GM21526 (cell line): ENCODE data around the gene PTPRN2.

Experiments used
- ATAC-seq: cut with Tn5 transposase; IDR thresholded peaks from one replicate; pipeline ENCODE4 v1.9.1; 2021; ENCODE audit warnings: moderate library complexity; ENCODE audit not compliant: unreplicated experiment, low FRiP score

PTPRN2 gene

DNA sequence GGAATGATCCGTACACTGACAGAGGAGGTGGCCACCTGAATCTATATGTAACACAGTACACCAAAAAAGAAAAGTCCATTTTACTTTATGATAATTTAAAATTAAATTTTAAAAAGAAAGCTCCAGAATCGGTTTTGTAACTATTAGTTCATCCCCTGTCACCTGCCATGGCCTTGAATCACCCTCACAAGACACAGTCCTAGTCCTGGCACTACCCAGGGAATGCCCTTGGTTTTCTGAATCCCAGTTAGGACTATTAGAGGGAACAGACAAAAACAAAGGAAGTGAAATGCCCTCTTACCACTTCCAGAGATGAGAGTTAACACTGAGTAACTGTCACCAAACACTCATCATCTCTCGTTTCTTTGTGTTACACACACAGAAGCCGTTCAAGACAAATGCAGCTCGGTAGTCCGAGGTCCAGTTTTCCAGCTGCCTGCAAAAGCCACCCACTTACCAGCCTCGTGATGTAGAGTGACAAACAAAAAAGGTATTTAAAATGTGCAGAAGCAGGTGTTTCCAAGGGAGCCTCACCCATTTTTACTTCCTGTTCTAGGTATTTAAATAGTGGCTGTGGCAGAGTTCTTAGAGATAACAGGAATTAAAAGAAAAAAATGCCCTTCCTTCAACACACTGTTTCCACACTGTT is 6.1 kb downstream of the PTPRN2 start:
- ATAC-seq = no peak

DNA sequence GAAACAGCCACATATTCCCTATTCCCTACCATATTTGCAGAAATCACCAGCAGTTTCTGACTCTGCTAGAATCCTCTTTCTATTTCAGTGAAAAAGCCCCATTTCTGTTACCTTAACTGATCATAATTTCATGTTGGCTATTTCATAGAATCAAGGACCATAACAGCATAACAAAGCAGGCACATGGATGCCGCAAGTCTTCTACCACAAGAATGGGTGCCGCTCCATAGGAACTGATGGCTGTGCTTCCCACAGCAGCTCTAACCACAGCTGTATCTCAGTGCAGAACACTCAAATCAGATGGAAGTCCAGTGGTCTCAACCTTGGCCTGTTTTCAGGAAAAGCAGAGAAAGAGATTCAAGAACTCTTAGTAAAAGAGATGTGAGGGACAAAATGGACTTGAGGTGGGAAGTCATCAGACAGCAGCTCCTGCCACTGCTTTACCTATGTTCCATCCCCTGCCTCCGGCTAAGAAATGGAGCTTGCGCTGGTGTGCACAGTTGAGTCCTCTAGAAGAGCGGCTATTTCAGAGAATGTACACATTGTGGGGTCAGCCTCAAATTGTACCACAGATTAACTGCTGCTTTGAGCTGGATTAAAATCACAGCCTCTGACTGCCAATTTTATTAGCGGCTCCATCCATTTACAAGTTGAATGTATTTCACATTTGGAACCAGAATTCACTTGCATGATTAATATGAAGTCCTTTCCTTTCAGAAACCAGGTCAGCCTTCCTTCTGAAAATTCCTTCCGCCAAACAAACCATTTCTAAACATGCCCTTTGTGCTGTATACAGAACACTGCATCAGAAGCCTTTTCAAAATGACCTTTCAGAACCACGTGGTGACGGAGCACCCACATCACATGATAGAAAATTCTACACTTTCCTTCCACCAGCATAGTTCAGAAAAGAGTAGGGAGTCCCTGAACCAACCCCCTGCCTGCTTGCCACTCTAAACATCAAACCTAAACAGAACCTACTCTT is 7.7 kb downstream of the PTPRN2 start:
- no peak for ATAC-seq

DNA sequence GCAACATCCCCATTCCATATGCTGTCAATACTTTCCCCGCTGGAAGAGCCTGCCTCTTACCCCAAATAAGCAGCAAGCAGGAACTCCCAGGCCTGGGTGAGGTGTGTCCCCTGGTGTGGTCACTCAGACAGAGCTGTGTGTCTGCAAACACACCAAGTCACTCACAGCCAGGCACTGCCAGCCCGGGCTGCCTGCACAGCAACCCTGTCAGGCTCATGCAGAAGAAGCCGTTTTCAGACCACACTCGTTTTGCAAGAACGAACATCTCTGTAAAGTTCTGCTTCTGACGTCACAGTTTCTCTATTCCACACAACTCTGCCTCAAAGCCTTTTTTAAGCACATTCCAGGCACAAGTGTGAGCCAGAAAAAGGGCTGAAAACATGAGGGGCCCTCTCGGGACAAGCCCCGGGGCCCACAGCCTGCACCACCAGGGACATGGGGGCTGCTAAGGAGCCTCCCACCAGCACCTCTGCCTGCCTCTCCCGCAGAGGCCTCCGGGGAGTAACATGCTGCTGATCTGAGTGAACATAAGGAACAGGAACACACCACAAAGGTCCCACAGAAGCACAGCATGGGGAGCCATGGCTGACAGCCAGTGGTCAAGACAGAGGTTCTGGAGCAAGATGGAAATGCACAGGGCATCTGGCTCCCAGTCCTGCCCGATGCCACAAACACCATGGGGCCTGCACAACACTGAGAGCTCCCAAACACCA is 11.4 kb downstream of the PTPRN2 start:
- ATAC-seq = no peak

DNA sequence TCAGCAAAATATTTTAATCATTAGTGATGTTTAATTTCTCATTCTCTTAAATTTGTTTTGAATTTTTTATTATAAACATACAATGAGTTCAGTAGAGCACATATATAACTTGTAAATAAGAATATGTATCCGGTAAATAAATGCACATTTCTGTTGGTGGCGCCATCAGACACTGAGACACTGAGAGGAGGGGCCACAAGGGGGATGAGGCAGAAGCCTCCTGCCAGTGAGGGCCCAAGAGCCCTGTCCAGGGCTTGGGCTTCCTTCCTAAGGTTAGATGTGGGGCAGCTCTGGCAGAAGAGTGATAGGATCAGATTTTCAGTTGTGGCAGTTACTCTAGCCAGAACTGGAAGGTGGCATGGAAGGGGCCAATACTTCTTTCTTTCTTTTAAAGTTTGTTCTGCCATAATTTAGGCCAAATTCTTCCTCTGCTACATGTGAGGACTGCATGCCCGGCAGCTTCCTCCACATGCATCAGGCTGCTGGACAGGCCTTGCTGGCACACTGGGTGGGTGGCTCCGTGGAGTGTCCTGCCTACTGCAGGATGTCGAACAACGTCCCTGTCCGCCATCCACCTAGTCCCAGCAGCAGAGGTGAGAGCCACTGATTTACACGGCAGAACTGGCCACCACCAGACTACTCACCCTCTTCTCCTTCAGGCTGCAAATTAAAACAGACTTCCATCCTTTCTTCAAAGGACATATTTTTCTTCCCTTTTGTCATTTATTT is 13.2 kb downstream of the PTPRN2 start:
- no peak for ATAC-seq

DNA sequence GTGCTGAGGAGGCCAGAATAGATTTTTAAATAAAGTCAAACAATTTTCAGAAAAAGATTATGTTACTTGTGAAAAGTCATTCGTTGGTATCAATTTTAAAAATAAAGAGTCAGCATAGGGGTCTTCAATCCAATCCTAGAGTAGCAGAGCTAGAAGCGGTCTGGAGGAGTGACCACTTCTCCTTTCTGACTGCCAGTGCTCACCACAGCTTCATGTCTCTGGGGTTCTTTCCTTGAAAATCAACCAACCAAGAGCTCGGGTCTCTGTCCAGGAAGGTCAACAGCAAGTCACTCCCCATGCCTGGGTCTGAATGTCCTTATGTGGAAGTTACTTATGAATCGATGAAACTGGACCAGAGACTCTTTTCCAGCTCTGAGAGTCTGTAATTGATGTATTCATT is 14.3 kb downstream of the PTPRN2 start:
- no peak for ATAC-seq

DNA sequence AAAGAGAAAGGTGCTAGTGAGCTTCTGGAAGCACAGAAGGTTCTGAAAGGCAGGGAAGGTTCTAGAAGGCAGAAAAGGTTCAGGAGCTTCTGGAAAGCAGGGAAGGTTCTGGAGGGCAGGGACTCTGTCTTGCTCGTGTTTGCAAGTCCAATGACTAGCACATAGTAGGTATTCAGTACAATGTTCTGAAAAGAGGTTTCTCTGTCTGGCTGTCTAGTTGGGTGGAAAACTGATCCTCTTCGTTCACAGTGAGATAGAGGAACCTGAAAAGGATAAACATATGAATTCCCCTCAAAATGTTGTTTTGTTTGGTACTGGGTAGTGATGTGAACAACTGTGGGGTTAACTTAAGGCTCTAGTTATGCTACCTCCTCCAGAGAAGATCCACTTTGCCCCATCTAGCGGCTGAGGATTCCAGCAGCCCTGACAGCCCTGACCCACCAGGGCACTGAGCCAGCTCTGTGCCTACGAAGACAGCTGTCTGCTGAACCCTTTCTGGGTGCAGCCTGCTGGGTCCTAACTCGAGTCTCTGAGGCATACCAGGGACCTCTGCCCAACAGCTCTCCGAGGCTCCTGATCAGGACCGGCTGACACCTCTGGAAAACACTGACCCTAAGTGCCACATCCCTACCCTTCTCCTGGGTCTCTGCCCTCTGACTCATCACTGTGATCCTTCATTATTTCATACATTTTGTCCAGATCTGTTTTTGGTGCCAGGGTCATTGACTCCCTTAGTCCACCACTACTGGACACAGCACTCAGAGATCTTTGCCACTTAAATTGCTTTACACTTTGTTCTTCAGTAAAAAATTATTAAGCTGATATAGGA is 15.4 kb downstream of the PTPRN2 start:
- no peak for ATAC-seq

DNA sequence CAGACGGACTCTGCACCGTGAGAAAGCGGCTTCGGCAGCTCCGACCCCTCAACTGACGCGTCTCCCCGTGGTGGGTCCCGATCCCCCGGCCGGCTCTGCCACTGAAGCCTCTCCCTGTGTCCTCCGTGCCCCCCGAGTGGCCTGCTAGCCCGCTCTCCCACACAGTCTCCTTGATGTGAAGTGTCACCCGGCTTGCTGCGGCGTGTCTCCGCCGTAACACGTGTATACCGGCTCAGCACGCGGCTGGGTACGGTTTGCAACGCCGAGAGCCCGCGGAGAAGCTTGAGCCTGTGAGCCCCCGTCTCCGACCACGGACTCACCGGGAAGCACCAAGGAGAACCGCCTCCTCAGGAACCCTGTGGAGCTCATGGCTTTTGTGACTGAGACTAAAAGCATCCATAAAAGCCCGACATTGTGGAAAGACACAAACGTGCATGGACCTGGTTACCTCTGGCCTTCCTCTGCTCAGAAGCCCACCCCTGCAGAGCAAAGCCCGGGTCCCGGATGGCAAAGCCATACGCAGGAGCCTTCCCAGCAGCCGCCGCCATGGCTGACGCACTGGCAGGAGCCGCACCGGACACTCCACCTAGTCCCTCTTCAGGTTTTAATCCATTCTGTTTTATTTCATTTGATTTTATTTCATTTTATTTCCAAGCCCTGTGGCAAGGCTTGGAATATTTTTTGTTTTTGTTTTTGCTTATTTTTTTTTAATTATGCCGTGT is 17.0 kb downstream of the PTPRN2 start:
- ATAC-seq = no peak

DNA sequence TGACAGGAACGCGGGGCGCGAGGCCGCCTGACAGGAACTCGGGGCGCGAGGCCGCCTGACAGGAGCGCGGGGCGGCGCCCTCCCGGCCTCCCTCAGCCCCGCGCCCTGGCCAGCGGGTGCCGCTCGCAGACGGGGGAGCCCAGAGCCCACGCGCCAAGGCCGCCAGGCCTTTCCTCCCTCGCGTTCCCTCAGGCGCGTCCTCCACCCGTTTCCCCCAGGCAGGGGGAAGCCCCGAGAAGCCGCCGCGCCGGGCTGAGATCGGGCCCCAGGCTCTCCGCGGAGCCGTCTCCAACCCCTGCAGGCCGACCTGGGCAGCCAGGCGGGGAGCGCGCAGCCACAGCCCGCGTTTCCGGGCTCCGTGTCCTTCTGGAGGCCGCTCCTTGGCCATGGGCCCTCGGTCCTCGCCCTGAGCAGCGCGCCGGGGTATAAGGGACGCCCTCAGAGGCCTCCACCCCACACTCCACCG is 17.7 kb downstream of the PTPRN2 start:
- no peak for ATAC-seq

DNA sequence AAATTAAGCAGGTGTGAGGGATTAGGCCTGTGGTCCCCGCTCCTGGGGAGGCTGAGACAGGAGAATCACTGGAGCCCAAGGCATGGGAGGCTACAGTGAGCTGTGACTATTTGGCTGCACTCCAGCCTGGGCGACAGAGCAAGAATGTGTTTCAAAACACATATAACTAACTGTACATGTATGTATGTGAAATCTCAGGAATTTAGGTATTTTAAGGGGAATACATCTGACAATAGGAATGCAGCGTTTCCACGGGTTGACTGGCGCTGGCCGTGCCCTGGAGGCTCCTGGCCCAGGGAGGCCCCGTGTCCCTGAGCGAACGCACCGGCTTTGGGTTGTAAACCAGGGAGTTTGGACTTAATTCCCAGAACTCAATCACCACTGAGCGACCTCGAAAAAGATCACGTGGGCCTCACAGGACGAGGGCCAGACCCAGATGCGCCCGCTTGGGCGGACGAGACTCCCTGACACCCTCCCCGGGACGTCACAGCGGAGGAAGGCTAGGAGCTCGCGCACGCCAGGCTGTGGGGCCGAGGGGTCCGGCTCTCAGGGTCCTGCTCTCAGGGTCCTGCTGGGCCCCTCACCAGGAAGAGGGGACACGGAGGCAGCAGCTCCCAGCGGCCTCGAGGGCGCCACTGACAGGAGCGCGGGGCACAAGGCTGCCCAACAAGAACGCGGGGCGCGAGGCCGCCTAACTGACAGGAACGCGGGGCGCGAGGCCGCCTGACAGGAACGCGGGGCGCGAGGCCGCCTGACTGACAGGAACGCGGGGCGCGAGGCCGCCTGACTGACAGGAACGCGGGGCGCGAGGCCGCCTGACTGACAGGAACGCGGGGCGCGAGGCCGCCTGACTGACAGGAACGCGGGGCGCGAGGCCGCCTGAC is 18.4 kb downstream of the PTPRN2 start:
- no peak for ATAC-seq

DNA sequence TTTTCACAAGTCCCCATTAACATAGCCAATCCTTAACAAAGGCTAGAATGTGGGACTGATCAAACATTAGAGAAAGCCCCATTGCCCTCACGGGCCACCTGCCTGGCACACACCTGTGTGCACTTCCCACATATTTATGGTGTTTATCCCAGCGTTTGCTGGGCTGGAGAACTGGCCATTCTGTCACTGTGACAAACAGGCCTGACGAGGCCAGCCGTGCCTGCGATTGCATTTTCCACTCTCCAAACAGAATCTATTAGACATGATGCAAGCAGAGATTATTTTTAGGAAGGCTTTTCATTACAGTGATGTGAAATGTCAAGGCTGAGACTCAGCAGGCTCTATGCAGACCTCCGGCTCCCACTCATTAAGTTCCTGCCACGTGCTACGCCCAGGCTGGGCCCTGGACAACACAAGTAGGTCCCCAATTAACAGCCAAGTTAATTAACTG is 20.4 kb downstream of the PTPRN2 start:
- ATAC-seq = no peak

DNA sequence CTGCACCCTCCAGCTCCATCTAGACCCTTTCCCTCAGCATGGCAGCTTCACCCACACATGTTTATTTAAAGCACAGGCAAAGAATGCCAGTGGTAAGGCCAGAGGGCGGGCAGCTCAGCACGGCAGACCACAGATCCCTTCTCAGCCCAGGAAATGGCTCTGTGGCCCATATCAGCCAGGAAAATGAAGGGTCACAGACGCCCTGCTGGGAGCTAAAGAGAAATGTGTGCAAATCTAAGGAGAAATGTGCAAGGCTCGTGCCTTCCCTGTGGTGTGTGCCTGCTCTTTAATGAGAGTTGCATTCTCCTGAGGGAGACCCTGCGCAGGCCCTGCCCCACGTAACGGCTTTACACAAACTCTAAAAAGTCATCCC is 23.0 kb downstream of the PTPRN2 start:
- no peak for ATAC-seq

DNA sequence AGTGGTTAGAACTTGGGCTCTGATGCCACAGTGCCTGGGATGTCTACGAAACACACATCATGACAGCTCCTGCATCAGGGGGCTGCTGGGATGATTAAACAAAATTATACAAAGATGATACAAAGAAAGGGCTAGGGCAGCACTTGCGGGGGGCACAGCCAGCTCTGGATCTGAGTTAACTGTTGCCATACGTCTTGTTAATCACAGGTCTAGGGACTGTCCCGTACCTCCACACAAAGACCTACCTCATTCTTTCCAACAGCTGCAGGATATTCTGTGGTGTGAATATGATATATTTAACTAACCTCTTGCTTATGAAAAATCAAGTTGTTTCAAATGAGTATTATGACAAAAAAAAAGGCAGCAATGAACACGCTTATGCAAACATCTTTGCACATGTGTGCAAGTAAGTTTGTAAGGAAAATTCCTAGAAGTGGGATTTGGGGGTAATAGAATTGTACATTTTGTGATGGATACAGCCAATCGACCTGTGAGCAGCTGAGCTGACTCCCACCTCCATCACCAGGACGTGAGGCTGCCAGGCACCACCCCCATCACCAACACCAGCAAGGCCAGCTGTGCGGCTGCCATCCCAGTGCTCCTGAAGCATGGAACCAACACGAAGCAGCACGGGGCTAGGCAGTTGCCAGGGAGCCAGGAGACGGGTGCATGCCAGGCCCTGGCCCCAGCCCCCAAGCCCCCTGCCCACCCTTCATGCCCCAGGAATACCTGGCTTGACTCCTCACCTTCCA is 23.5 kb downstream of the PTPRN2 start:
- ATAC-seq = no peak

DNA sequence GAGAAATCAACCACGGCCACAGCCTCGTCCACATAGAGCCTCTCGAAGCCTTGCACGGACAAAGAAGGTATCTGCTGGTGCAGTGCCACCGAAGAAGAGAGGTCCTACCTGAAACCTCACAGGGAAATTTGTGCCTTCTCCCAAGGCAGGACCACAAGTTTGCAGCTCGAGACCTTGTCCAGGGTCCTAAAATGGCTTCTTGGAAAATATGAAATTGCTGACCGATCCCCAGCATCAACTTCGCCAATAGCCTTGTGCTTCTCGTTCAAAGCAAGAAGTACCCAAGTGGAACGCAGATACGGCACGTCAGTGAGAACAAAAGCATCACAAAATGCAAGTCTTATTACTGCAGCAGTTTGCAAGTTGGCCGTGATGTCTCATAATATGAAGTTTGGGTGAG is 24.6 kb downstream of the PTPRN2 start:
- ATAC-seq = no peak

DNA sequence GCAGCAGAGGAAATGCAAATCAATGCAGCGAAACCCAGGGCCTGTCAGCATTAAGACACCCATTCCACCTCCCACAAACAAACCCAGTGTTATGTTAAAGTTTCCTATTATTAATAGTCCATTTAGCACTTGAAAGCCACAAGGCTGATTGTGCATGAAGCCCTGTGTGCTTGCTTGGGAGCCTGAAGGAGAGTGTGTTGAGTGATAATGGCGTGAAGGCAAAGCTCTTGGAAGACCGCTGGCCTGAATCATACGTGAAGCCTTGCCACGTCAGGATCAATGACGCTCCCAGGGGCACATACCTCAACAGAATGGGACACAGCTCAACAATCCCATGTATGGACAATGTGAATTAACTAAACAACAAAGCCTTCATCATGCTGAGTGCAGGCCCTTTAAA is 25.1 kb downstream of the PTPRN2 start:
- no peak for ATAC-seq

DNA sequence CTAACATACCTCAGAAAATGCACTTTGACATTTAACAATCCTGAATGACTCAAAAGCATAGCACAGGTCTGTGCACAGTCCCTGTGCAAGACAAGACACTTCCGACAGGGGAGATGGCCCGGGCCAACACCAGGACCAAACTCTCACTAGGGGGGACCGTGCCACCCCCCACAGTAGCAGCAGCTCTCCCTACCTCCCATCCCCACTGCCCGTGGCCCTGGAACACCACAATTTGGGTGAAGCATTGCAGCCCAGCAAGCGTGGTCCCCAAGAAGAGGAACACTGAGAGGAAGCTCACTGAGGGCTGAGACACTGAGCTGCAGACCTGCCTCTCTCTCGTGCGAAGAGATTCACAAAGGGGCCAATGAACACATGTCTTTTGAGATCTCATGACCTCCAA is 26.0 kb downstream of the PTPRN2 start:
- no peak for ATAC-seq

DNA sequence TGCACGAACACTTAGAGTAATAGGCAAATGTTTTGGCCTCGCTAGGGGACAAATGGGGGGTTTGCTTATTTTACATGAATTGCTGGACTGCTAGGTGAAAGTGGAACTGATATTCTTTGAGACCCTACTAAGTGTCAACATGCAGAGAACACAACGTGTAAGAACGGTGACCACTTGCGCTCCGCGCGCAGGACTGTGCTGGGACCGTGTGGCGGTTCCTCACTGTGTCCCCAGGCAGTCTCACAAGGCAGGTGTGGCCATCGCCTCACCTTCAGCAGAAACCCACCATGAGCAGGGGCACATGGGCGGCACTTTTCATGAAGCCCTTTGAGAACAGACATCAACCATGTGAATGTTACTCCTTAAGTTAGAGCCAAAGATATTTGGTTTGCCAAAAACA is 27.2 kb downstream of the PTPRN2 start:
- no peak for ATAC-seq

DNA sequence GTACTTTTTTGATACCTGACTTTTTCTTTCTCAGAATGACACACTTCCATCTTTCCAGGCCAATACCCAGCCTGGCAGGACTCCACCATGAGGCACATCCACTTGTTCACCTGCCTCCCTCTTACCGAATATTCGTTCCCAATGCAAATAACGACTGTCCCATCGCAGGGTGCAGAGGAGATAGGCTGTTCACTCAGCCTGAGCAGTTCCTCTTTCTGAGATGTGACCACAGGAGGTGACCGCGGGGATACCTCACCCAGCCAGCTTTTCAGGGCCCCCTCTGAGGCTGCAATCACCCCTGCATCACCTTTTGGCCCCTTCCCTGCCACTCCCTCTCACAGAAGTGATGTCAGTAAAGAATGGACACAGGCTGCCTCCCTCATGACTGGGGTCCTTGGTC is 28.3 kb downstream of the PTPRN2 start:
- ATAC-seq = no peak
